ENCODE data around the gene LRP1. TPM values are rescaled to one million over a fixed set of nuclear protein-coding genes. Genes with fewer than 3 reads are reported as not detected.

Gene LRP1
- 100 to 1,000 TPM in 1 of 2 donors, 10 to 100 TPM in 1; 53.5 to 198 TPM for total RNA-seq

DNA sequence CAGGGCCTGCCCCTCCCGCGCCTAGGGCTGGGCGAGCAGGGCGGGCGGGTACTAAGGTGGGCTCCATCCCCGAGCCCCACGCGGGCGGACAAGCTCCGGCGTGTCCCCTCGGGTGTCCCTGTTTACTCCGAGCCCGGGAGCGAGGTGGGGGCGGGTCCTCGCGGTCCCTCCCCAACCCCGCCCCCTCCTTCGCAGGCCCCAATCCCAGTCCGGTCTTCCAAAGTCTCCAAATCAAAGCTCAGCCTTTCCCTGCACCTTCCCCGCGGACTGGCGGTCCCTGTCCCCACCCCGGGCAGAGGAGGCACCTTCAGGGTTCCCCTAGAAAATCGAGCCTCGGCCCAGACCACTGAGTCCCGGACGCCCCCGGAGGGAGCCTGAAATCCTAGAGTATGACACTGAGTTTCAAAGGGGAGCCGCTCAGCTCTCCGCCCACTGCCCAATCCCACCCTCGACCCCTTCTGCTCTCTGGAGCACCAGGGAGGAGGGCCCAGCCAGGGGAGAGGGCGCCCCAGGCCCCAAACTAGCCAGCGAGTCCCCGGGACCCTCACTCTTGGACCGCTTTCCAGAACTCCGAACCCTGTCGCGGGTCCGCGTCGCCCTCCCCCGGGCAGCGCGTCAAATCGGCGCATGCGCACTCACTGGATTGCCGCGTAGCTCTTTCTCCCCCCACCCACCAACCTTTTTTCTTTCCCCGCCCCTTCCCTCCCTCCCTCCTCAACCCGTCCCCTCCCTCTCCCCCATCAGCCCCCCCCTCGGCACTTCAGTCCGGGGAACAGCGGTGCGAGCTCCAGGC, at the start of gene LRP1:
LRP1 (plus strand) TSS at position 758 of the 793 bp plus-strand sequence. CDS start 482 bp downstream, outside the sequence.
- intact Hi-C loops (cut with DNase I) = no loop called here
- WGBS = under 1% methylated on average over 57 of the region's 57 CpGs
- H3K36me3 ChIP-seq = no peaks in the 10 kb centered on the region

DNA sequence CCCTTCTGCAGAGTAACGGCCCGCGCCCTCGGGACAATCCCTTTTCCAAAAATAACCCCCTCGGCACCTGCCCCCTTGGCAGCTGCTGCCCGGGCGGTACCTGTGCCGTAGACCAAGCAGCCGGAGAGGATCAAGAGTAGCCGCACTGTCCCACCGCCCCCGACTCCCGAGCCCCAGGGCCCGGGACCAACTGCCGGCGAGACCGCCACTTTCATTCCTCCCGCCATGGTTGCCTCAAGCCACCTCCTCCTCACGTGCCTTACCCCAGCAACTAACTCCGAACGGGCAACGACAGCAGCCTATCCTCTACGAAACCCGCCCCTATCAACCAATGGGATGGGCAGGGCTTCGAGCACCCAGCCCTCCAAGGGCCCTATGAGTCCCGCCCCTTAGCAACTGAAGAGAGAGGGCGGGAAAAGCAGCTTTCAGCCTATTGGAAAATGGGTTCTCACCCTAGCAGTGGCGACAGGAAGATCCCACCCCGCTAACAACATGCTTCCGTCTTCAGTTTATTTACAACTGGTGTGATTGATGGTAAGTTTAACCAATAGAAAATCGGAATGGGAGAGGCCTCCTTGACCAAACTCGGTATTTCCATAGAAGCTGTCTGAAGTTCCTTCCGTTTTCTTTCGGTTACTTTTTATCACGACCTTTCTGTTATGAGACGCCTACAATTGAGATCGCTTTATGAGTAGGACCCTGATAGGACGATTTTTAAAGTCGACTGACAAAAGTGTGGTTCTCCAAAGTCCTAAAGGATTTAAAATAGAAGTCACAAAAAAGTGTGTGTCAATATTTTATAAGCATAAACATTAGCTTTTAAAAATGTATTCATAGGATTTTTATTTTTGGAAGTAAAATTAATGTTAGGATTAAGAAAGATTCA, 49.5 kb upstream of the LRP1 start, which contains the start of gene NEMP1:
NEMP1 (minus strand) TSS at position 273 of the 886 bp plus-strand sequence; CDS start at position 227, 46 bp downstream.
- intact Hi-C loops (cut with DNase I) = no loop called here
- peak; percentile 99 for TF ChIP-seq POLR2AphosphoS5 (IDR thresholded peaks at IDR 0.05)
- peak; percentile 60 for TF ChIP-seq POLR2A (IDR thresholded peaks at IDR 0.05)
- peak in 1 of 4 experiments; percentile 13 for TF ChIP-seq CTCF (IDR thresholded peaks at IDR 0.05)
- peak within 1 kb of the TSS; percentile 80 to 90 for H3K27ac ChIP-seq
- H3K27me3 ChIP-seq (replicated peaks; ENCODE audit: insufficient read depth) = no peaks in the 10 kb centered on the region
- WGBS = under 1% methylated on average over 38 of the region's 39 CpGs
- peak within 1 kb of the TSS; percentile 54 to 61 for H3K4me3 ChIP-seq
- peak; percentile 99 for DNase-seq (ENCODE audit: low spot score)
- H3K4me1 ChIP-seq (replicated peaks) = peaks cover 6% of the 10 kb centered on the region
- no peaks in the 10 kb centered on the region for H3K36me3 ChIP-seq
- no peaks in the 10 kb centered on the region for H3K9me3 ChIP-seq

More for the DNA sequence above, at the start of gene LRP1:
- peak; percentile 78 for TF ChIP-seq POLR2AphosphoS5 (IDR thresholded peaks at IDR 0.05)
- no peak for TF ChIP-seq CTCF (IDR thresholded peaks at IDR 0.05)
- TF ChIP-seq POLR2A (IDR thresholded peaks at IDR 0.05) = peak; percentile 92
- DNase-seq (ENCODE audit: low spot score) = peak; percentile 90
- Histone ChIP-seq H3K4me3 (peak within 1 kb of the TSS; percentile 60 to 83), H3K4me1 (replicated peaks) (no peaks in the 10 kb centered on the region), H3K27me3 (replicated peaks; ENCODE audit: insufficient read depth) (no peaks in the 10 kb centered on the region), H3K27ac (peak within 1 kb of the TSS; percentile 94 to 99), H3K9me3 (no peaks in the 10 kb centered on the region)

- TF ChIP-seq CTCF (IDR thresholded peaks at IDR 0.05) (no peak), POLR2AphosphoS5 (IDR thresholded peaks at IDR 0.05) (no peak), POLR2A (IDR thresholded peaks at IDR 0.05) (no peak)
- Histone ChIP-seq H3K27me3 (replicated peaks; ENCODE audit: insufficient read depth) (no peaks in the 10 kb centered on the region), H3K36me3 (no peaks in the 10 kb centered on the region), H3K4me3 (no peak overlapping the region), H3K27ac (peak overlapping the region; percentile 80 to 90), H3K9me3 (no peaks in the 10 kb centered on the region), H3K4me1 (replicated peaks) (peaks cover 6% of the 10 kb centered on the region)
- 87% methylated on average over 1 of the region's 1 CpG for WGBS
- DNase-seq (ENCODE audit: low spot score) = no peak
- intact Hi-C loops (cut with DNase I) = loop anchor here (10.0 kb wide), 1 partner anchor 445 kb away; the partner anchor contains the start of gene BAZ2A
Observed at GRCh38 chr12:57079821-57080220, 48.5 kb upstream of the LRP1 start.

- Histone ChIP-seq H3K27me3 (replicated peaks; ENCODE audit: insufficient read depth) (no peaks in the 10 kb centered on the region), H3K27ac (no peak overlapping the region), H3K4me1 (replicated peaks) (peaks cover 9% of the 10 kb centered on the region), H3K36me3 (no peaks in the 10 kb centered on the region), H3K4me3 (no peak overlapping the region), H3K9me3 (no peaks in the 10 kb centered on the region)
- TF ChIP-seq POLR2A (IDR thresholded peaks at IDR 0.05) (no peak), POLR2AphosphoS5 (IDR thresholded peaks at IDR 0.05) (no peak), CTCF (IDR thresholded peaks at IDR 0.05) (no peak)
- intact Hi-C loops (cut with DNase I) = loop anchor here (10.0 kb wide), 1 partner anchor 446 kb away; the partner anchor contains the start of gene BAZ2A
- DNase-seq (ENCODE audit: low spot score) = no peak
- WGBS = 100% methylated on average over 1 of the region's 1 CpG
Observed at GRCh38 chr12:57080855-57081254, 47.4 kb upstream of the LRP1 start.

Data from prostate gland (tissue), 2 donors.